LHCN-M2 (cell line): ENCODE results near the gene MARS1. TPM values are rescaled to one million over a fixed set of nuclear protein-coding genes. Genes with fewer than 3 reads are reported as not detected.

Experiments
- DNase-seq: peaks from one replicate; pipeline ENCODE4 v3.0.0-alpha.2; 2012; ENCODE audit warnings: low read depth
- total RNA-seq: library from RNA; depleted of rRNA; stranded (reverse); fragments of >200 nt; gene quantifications from 2 replicates; pipeline ENCODE4 v1.2.3, GENCODE V29; 2014

Gene MARS1
- total RNA-seq, 1 experiment from 2014 or later, result 80.1 TPM

DNA sequence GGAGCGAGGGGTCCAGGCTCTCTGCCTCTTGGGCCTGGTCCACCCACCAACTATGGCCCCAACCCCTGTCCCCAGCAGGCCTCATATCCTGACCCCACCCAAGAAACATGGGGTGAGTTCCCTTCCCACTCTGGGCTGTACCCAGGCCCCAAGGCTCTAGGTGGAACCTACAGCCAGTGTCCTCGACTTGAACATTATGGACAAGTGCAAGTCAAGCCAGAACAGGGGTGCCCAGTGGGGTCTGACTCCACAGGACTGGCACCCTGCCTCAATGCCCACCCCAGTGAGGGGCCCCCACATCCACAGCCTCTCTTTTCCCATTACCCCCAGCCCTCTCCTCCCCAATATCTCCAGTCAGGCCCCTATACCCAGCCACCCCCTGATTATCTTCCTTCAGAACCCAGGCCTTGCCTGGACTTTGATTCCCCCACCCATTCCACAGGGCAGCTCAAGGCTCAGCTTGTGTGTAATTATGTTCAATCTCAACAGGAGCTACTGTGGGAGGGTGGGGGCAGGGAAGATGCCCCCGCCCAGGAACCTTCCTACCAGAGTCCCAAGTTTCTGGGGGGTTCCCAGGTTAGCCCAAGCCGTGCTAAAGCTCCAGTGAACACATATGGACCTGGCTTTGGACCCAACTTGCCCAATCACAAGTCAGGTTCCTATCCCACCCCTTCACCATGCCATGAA, 16.8 kb upstream of the MARS1 start:
- no peak for DNase-seq

DNA sequence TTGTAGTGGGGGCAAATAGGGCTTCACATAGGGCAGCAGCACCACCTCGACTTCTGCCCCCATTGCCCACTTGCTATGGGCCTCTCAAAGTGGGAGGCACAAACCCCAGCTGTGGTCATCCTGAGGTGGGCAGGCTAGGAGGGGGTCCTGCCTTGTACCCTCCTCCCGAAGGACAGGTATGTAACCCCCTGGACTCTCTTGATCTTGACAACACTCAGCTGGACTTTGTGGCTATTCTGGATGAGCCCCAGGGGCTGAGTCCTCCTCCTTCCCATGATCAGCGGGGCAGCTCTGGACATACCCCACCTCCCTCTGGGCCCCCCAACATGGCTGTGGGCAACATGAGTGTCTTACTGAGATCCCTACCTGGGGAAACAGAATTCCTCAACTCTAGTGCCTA, 16.2 kb upstream of the MARS1 start:
- DNase-seq, result no peak

DNA sequence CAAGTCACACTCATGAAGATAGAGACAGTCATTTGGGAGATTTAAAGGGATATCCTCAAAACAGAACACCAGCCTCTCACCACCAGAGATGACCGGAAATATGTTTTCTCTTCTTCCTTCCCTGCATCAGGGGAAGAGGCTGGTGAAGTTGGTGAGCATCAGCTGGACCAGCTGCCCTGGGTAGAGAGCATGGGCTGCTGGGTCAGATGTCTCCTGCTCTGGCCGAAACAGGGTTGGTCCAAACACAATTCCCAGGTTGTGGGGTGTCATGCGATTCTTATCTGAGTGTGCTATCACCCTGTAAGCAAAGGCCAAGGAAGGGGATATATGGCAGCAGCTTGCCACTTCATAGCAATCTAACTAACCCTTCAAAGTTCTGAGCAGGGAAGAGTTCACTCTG, 15.5 kb upstream of the MARS1 start:
- no peak for DNase-seq

DNA sequence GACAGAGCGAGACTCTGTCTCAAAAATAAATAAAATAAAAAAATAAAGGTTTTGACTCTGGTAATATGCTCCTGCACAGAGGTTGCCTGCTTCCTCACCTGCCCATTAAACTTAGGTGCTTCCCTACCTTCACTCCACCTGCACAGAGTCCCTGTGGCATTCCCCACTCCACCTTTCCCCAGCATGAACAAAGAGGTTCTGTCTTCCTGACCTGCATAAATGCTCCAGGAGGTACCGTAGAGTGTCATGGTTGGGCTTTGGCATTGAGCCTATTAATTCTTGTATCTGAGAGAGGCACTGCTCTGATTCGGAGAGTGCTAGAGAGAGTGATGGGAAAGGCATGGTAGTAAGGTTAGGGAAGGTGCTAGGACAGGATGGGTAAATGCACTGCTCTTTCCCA, 14.5 kb upstream of the MARS1 start:
- no peak for DNase-seq

DNA sequence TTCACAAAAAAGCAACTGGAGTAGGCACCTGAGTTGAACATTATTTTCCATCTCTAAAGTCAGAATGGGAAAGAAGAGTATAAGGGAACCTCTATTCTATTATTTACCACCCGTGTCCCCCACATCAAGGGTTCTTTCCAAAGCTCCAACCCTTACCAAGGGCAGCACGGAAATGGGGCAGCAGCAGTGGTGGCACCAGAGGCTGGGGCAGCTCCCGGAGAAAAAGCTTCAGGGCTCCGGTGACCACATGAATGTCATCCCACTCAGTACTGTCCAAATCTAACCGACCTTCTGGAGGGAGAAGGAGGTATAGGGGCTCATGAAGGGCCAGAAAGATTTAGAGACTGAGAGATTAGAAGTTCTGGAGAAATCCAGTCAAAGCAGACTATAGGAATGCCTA, 14.0 kb upstream of the MARS1 start:
- no peak for DNase-seq

DNA sequence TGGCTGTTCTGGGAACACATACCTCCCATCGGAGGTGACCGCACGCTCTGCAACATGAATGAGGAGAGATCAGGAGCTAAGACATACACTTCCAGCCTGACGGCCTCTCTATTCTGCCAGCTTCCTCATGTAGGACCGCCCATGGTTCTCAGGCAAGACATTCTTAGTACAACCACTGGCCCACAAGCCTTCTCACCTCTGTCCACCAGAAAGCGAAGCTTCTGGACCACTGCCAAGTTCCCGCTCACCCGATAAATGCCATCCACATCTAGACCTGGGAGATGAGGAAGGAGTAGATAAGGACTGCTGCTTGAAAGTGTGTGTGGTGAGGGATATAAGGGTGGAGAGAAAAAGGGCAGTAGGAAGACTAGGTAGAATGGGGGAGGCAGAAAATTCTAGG, 13.4 kb upstream of the MARS1 start:
- DNase-seq, result no peak

DNA sequence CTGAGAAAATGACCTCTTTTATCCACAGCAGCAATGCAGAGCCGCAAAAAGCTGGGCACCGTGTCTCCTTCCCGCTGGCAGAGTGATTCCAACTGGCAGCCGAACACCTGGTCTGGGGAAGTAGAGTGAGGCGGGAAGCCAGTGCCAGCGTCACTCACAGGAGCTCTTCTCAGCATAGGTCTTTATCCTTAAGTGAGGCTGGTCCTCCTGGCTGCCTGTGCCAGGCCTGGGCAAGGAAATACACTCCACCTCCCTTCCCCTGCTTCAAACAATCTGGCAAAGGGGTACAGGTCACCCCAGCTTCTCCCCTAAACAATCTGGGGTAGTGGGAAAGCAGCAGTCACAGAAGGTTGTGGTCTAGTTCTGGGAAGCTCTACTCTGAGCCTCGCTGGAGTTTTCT, 13.0 kb upstream of the MARS1 start:
- no peak for DNase-seq

DNA sequence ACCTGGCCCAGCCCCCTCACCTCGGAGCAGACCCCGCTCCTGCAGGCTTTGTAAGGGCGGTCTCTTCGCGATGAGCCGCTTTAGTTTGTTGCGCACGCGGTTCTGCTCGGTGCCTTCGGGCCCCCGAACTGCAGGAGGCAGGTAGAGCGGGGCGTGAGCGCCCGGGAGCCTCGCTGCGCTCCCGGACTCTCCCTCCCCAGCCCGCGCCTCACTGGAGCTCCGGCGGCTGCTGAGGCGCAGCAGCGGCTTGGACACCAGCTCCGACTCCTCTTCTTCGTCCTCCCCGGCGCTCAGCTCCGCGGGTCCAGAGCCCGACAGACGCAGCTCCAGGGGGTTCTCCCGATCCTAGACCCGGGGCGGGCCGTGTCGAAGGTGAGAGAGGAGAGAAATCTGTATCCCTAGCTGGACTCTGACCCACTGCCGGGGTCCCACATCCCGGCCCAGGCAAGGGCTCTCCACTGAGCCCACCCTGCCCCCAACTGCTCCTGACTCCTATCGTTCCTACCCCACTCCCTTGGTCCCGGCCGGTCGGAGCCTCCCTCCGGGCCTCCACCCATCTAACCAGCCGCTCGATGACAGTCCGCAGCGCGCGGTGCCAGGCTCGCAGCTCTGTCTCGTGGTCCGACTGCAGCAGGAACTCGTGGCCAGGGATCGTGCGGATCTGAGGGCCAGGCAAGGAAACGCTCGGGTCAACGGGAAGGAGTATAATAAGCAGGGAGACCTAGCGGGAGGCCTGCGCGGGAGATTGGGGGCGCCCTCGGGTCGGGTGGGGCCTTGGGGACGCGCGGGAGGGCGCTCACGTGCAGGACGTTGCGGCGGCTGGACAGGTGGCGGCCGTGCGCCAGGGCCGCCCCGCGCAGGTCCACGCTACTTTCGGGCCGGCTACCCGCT, 12.4 kb upstream of the MARS1 start:
- no peak for DNase-seq

DNA sequence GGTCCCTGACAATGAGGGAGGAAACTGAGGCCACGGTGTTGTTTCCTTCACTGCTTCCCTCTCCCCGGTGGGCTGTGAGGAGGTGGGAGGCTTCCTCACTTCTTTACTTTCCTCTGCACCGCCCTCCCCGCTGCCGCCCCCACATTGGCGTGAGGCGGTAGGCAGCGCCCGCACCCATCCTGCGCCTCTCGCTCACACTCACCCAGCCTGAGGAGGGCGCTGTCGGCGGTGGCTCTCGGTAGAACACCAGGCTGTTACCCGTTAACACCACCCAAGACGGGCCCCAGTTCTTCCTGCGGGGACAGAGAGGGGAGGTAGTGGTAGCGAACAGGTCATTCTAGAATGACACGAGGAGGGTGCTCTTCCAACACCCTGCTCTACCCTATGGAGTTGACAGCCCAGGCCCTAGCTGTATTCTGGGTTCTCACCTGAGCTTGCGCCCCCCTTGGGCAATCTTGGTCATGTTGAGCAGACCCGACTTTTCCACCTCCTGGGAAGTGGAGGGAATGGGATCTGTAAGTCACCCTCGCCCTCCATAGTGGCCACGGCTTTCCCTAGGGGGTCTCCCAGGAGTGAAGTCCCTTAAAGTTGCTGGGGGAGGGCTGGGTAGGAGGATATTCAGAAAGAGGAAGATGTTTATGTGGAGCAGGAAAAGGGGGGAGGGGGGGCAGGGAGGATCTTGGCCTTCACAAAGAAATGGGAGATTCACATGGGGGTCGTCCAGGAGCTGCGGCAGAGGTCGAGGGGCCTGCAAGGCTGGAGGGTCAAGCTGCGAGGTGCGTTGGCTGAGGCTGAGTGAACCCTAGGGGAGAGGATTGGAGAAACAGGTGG, 11.5 kb upstream of the MARS1 start:
- DNase-seq, result no peak

DNA sequence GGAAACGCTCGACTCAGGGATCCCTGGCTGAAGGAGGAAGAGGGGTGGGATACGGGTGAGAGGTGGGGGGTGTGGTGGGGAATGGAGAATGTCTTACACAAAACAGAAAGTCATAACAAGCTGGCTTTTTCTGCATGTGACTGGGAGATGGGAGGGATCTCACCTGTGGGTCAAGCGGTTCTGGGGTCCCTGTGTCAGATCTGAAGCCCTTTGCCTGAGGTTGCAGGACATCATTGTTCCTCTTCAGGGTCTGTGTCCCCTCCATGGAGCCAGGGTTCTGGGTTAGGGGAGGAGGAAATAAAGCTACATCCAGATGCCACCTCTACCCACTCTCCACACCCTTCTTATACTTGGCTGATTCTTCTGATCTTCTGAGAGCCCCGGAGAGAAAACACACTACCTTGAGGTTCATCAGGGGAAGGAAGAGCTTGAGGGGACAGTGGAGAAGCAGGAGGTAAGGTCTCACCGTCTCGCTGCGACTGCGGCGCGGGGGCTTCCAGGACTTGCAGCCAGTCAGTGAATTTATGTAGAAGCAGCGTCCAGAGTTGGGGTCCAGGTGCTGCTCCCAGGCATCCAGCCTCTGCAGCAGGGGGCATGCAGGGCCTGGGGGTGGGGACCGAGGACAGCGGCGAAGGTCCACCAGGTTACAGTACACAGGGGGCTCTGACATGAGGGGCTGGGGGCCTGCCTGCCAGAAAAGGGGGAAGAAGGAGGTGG, 10.7 kb upstream of the MARS1 start:
- DNase-seq, result no peak

DNA sequence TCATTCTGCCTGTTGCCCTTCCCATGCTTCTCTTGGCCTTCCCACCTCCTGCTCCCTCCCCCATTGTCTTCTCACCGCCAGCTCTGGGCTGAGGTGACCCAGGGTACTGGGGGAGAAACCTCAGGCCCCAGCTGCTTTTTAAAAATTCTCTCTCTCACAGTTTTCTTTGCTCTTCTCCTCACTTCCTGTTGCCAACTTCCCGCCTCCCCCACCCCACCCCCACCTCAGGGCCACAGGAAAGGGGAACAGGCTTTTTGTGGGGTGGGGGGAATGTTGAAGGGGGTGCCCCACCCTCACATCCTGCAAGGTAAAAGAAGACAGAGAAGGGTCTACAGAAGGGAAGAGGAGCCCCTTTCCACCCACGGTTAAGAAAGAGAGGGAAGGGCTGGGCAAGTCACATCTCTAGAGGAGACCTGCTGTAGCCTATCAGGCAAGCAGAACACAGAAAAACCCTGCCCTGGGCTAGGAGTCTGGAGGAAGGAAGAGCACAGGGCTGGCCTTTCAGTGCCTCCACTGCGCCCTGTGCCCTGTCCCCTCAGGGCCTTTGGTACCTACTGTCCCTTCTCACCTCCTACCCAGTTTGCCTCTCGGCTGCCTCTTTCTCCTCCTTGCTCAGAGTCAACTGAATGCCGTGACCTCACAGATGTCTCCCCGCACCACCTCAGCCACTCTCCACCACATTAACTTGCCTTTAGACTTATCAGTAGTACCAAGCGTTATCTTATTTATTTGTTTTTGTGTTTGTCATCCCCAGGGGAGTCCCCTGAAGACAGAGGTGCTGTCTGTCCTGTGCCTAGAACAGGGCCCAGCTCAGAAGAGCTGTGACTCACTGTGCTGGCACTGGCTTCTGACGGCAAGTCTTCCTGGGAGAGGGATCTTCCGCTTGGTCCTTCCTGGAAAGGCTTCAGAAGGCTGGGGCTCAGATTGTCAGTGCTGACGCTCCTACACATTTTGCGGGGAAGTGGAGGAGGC, 9.9 kb upstream of the MARS1 start:
- no peak for DNase-seq

DNA sequence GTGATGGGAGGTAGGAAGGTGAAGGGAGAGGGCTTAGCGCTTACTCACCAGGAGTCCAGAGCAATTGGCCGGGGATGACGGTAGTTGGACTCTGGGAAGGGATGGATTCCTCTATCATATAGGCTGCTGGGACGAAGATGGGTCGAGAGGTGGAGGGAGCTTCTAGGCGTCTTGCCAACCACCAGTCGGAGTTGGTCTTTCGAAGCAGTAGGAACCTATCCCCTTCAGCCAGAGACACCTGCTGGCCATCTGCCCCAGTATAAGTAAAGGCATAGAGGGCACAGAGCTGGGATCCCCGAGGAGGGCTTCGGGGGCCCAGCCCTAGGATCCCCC, 8.9 kb upstream of the MARS1 start:
- DNase-seq, result no peak

DNA sequence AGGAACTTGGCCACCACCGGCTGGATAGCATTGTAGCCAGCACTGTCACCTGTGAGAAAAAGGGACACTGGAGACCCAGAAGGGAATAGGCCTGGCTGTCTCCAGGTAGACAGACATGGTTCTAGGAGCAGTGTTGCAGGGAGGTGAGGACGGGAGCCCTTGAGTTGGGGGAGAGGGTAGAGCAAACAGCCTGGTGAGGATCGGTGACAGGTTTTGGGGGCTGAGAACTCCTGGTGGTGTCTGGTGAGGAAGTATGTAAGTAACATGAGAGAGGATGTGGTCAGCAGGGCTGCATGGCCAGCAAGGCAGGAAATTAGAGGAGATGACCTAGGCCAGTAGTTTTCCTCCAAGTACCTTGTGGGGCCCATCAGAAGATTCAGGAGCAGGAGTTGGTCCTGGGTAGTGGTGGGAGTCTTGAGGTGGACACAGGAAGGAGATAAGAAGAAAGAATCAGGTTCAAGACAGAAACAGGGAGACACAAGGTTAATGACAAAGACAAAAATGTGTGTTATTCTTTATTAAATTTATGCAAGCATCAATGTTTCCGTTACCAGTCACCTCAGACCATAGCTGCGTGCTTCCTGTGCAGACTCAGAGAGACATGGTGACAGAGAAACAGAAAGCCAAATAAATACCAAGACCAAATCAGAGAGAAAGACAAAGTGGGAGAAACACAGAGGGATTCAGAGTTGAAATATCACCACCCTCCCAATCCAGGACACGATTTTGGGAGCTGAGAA, 8.3 kb upstream of the MARS1 start, which contains the start of gene ARHGAP9:
ARHGAP9 (minus strand) TSS at position 491 of the 740 bp plus-strand sequence; CDS start at position 31, 460 bp downstream.
- no peak for DNase-seq

DNA sequence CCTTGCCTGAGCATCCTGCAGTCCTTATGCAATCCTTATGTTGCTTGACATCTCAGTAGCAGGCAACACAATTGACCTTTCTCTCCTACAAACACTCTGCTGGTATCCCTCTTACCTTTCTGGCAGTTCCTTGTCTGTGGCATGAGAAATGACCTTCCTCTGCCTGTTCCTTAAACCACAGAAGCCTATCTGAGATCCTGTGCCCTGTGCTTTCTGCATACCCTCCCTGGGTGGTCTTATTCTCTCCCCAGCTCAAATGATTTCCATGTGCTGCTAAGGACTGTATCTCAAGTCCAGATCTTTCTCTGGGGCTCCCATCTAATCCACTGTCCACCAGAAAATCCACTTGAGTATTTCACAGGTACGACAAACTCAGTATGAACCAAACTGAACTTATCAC, 6.2 kb upstream of the MARS1 start:
- no peak for DNase-seq

DNA sequence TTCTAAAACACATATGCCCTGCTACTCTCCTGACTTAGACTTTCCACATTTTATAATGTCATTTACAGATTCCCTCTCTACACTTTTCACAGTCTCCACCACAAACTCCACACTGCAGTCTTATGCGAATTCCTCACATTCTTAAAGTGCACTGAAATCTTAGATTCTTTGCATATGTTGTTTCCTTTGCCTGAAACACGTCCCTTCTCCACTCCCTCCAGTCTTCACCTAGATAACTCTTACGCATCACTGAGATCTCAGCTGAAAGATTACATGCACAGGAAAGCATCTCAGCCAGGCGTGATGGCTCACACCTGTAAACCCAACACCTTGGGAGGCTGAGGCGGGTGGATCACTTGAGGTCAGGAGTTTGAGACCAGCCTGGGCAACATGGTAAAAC, 4.4 kb upstream of the MARS1 start:
- no peak for DNase-seq

DNA sequence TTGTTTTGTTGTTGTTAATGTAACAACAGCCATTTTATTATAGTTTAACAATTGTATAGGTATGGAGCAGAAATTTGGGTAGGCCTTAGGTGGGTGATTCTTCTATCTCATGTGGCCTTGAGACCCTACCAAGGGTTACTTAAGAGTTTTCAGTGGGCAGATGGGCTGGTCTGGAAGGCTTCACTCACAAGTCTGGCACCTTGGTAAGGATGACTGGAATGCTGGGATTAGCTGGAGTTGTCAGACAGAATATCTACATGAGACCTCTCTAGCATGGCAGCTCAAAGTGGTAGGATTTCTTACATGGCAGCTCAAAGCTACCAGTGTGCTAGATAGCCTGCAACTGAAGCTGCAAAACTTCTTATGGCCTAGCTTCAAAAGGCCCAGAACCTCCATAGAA, 2.2 kb upstream of the MARS1 start:
- no peak for DNase-seq

DNA sequence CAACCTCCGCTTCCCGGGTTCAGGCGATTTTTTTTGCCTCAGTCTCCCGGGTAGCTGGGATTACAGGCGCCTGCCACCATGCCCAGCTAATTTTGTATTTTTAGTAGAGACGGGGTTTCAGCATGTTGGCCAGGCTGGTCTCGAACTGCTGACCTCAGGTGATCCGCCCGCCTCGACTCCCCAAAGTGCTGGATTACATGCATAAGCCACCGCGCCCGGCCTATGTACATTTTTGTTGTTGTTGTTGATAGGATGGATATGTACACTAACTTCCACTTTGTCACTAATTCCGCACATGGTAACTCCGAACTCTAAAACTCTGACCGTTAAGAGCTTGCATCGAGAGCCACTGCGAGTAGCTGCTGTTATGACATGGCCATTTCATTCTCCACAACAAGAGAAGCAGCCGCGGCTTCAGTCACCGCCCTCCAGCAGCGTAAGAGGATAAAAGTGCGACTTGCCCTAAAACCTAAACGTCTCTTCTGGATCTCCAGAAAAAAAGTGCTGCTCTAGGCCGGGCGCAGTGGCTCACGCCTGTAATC, 742 bp upstream of the MARS1 start:
- no peak for DNase-seq

DNA sequence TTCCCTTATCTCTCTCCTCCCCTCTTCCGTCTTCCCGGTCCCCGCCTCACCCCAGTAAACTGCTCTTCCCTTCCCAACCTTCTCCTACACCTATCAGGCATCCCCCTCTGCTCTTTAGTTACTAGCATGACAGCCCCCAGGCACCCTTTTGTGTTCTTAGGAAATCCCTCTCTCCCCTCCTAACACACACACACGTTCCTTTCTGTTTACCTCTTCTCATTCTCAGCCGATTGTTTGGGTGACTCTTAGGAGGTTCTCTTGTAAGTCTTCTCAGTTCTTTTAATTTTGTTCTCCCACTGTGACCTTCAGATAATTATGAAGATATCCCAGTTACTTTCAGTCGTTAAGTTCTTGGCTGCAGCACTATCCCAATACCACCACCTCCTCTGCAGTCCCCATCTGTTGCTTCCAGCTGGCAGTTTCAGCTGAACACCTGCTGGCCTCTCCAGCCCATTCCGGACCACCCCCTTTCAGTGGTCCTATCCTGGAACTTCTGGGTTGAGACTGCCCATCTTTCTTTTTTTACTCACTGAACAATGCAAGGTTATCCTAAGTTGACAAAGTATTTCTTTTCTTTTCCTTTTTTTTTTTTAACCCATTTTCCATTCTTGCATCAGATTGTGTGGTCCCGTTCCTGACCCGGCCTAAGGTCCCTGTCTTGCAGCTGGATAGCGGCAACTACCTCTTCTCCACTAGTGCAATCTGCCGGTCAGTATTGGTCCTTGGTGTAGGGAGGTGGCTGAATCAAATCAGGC, 711 bp downstream of the MARS1 start:
- DNase-seq, result peak; percentile 31
